Liver (tissue), 9 donors: ENCODE data around the gene TIAM2. TPM values are rescaled to one million over a fixed set of nuclear protein-coding genes. Genes with fewer than 3 reads are reported as not detected.

Experiments used
- DNase-seq: peaks from one replicate; pipeline ENCODE4 v3.0.0-alpha.2; 2017; ENCODE audit warnings: low spot score
- H3K27ac ChIP-seq, 2 donors: one replicate each; pipeline ENCODE4 v1.7.0; 2013; ENCODE audit warnings: inconsistent platforms in 2 of 2, low read length in 2 of 2, control low read depth in 1 of 2, low read depth in 1 of 2, mild to moderate bottlenecking in 1 of 2
- H3K27me3 ChIP-seq, 4 donors: one replicate each; pipeline versions ENCODE4 v1.6.1 to v1.7.0; 2013; ENCODE audit warnings: low read length in 3 of 4, inconsistent platforms in 1 of 4, mild to moderate bottlenecking in 1 of 4, moderate library complexity in 1 of 4; ENCODE audit not compliant: control insufficient read depth in 4 of 4, insufficient read depth in 4 of 4
- H3K36me3 ChIP-seq, 4 donors: one replicate each; pipeline versions ENCODE4 v1.6.1 to v1.7.0; 2013; ENCODE audit warnings: low read length in 3 of 4, mild to moderate bottlenecking in 3 of 4, low read depth in 1 of 4, moderate library complexity in 1 of 4; ENCODE audit not compliant: control insufficient read depth in 4 of 4, insufficient read depth in 3 of 4
- H3K4me1 ChIP-seq, 4 donors: one replicate each; pipeline versions ENCODE4 v1.6.1 to v1.7.0; 2013; ENCODE audit warnings: low read length in 3 of 4, mild to moderate bottlenecking in 3 of 4, moderate library complexity in 1 of 4; ENCODE audit not compliant: control insufficient read depth in 4 of 4, insufficient read depth in 4 of 4
- H3K4me3 ChIP-seq, 3 donors: one replicate each; pipeline versions ENCODE4 v1.6.1 to v1.7.0; 2013; ENCODE audit warnings: low read length in 3 of 3, control low read depth in 1 of 3, low read depth in 1 of 3, mild to moderate bottlenecking in 1 of 3
- H3K9ac ChIP-seq, 2 donors: one replicate each; pipeline ENCODE4 v1.7.0; 2013; ENCODE audit warnings: low read length in 2 of 2, mild to moderate bottlenecking in 2 of 2, moderate library complexity in 2 of 2, control low read depth in 1 of 2, low read depth in 1 of 2
- H3K9me3 ChIP-seq, 4 donors: one replicate each; pipeline versions ENCODE4 v1.6.1 to v1.7.0; 2013; ENCODE audit warnings: low read length in 3 of 4; ENCODE audit not compliant: control insufficient read depth in 4 of 4
- FOXA1 ChIP-seq: IDR thresholded peaks from 2 replicates; pipeline ENCODE4 v1.6.1; 2016; ENCODE audit warnings: antibody characterized with exemption
- HNF4G ChIP-seq: IDR thresholded peaks from 2 replicates; pipeline ENCODE4 v1.6.1; 2016; ENCODE audit warnings: antibody characterized with exemption
- JUND ChIP-seq, 2 donors: IDR thresholded peaks; 2 replicates each; pipeline ENCODE4 v1.6.1; 2016; ENCODE audit warnings: antibody characterized with exemption in 2 of 2
- NR2F2 ChIP-seq: IDR thresholded peaks from 2 replicates; pipeline ENCODE4 v1.6.1; 2016; ENCODE audit warnings: antibody characterized with exemption
- RAD21 ChIP-seq, 2 donors: IDR thresholded peaks; 2 replicates each; pipeline ENCODE4 v1.6.1; 2016; ENCODE audit warnings: antibody characterized with exemption in 2 of 2, mild to moderate bottlenecking in 2 of 2
- RXRA ChIP-seq, 2 donors: IDR thresholded peaks; 2 replicates each; pipeline ENCODE4 v1.6.1; 2017 to 2018; ENCODE audit warnings: antibody characterized with exemption in 2 of 2, mild to moderate bottlenecking in 1 of 2
- SP1 ChIP-seq: IDR thresholded peaks from 2 replicates; pipeline ENCODE4 v1.6.1; 2018; ENCODE audit warnings: antibody characterized with exemption, mild to moderate bottlenecking
- TAF1 ChIP-seq: conservative IDR thresholded peaks from 2 replicates; pipeline ENCODE4 v1.6.1; 2016; ENCODE audit warnings: antibody characterized with exemption, mild to moderate bottlenecking
- YY1 ChIP-seq: IDR thresholded peaks from 2 replicates; pipeline ENCODE4 v1.6.1; 2016; ENCODE audit warnings: antibody characterized with exemption, mild to moderate bottlenecking
- WGBS: extraction: QIAGEN DNeasy Blood & Tissue Kit; methylation state at CpG from one replicate; pipeline ENCODE4 v1.1.7; 2013; 5-methylcytosine and 5-hydroxymethylcytosine counted together
- polyA plus RNA-seq, 2 donors: library from polyadenylated mRNA; stranded (reverse) in 1 of 2; unstranded in 1 of 2; fragments of 200-250 nt in 1 of 2; fragments of >200 nt in 1 of 2; fragmentation: Nextera tagmentation in 1 of 2; extraction: Ambion mirVana in 1 of 2; gene quantifications; one replicate each; pipeline versions ENCODE4 v1.2.1 to v1.2.3, GENCODE V29; 2013 to 2015
- total RNA-seq, 2 donors: library from RNA; depleted of rRNA; stranded (reverse); fragments of >200 nt; gene quantifications; one replicate each; pipeline ENCODE4 v1.2.3, GENCODE V29; 2014
- TF ChIP-seq, protein P1 (sequence below): fragments of 150-350 bp; IDR thresholded peaks from 2 replicates; pipeline ENCODE4 v1.5.1; 2017; ENCODE audit warnings: improper control_type of control experiment, low read depth, low read length; ENCODE audit not compliant: missing input control
- TF ChIP-seq, protein P2 (sequence below): IDR thresholded peaks from 2 replicates; pipeline ENCODE4 v1.6.1; 2016; ENCODE audit warnings: antibody characterized with exemption
- TF ChIP-seq, protein P3 (sequence below): IDR thresholded peaks from 2 replicates; pipeline ENCODE4 v1.6.1; 2016; ENCODE audit warnings: antibody characterized with exemption
- TF ChIP-seq, protein P4 (sequence below): IDR thresholded peaks from 2 replicates; pipeline ENCODE4 v1.6.1; 2016; ENCODE audit warnings: antibody characterized with exemption, mild to moderate bottlenecking
- donor health status: healthy.
- donor health status: healthy.
- donor health status: healthy.
- donor health status: healthy.
- donor health status: healthy.

TIAM2 gene
- total and polyA plus RNA-seq, 4 donors: 0.62 to 3.7 (median 2.4) TPM

DNA sequence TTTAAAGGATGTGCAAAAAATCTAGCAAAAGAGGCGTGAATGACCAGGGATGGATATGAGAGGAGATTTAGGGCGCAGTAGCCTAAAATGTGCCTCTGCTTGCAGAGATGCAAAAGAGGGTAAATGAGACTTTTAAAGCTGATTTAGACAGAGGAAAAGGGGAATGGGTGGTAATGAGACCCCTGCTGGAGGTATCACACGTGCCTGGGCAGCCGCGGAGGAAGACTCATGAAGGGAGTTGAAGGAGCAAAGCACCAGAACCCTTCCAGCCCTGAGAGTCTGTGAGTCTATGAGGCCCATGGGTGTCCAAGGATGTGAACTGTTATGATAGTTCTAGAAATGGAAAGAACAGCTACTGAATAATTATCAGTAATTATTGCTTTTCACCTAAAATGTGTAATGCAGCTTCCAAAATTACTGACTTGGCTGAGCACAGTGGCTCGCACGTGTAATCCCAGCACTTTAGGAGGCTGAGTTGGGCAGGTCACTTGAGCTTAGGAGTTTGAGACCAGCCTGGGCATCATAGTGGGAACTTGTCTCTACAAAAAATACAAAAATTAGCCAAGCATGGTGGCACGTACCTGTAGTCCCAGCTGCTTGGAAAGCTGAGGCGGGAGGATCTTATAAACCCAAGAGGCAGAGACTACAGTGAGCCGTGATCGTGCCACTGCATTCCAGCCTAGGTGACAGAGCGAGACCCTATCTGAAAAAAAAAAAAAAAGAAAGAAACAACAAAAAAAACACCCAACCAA, 38.2 kb upstream of the TIAM2 start:
- no peaks in the 10 kb centered on the region for H3K9me3 ChIP-seq
- WGBS: 90% methylated on average over 12 of the region's 12 CpGs
- no peaks in the 10 kb centered on the region for H3K36me3 ChIP-seq
- no peaks in the 10 kb centered on the region for H3K27me3 ChIP-seq
- H3K4me1 ChIP-seq: no peaks in the 10 kb centered on the region
- H3K27ac ChIP-seq: no peak overlapping the region
- no peak overlapping the region for H3K4me3 ChIP-seq
- DNase-seq: no peak
- TF ChIP-seq SP1: no peak
- no peak for TF ChIP-seq TAF1
- TF ChIP-seq, protein P1, sequence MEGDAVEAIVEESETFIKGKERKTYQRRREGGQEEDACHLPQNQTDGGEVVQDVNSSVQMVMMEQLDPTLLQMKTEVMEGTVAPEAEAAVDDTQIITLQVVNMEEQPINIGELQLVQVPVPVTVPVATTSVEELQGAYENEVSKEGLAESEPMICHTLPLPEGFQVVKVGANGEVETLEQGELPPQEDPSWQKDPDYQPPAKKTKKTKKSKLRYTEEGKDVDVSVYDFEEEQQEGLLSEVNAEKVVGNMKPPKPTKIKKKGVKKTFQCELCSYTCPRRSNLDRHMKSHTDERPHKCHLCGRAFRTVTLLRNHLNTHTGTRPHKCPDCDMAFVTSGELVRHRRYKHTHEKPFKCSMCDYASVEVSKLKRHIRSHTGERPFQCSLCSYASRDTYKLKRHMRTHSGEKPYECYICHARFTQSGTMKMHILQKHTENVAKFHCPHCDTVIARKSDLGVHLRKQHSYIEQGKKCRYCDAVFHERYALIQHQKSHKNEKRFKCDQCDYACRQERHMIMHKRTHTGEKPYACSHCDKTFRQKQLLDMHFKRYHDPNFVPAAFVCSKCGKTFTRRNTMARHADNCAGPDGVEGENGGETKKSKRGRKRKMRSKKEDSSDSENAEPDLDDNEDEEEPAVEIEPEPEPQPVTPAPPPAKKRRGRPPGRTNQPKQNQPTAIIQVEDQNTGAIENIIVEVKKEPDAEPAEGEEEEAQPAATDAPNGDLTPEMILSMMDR: no peak
- TF ChIP-seq HNF4G: no peak
- TF ChIP-seq RAD21 (IDR thresholded peaks at IDR 0.05): no peak
- TF ChIP-seq RXRA (IDR thresholded peaks at IDR 0.05): no peak
- TF ChIP-seq NR2F2: no peak
- TF ChIP-seq, protein P2, sequence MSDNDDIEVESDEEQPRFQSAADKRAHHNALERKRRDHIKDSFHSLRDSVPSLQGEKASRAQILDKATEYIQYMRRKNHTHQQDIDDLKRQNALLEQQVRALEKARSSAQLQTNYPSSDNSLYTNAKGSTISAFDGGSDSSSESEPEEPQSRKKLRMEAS: no peak
- no peak overlapping the region for H3K9ac ChIP-seq

DNA sequence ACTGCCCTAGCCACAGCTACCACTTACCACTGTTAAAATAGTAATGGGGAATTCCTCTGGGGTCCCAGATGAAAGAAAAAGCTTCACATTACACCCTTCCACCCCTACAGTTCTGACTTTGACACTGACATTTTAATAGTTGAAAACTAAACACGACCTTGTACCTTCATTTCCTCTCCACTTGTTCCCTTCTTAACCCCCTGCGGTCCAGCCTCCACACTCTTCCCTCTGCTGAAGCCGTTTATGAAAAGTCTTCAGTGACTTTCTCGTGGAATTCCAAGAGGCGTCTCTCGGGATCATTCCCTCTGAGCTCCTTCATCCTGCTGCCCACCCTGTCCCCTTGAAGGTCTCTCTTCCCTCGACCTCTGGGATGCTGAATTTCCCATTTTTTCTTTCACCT, 36.6 kb upstream of the TIAM2 start:
- DNase-seq: no peak
- Histone ChIP-seq H3K27me3 (no peaks in the 10 kb centered on the region), H3K36me3 (no peaks in the 10 kb centered on the region), H3K4me1 (no peaks in the 10 kb centered on the region), H3K9ac (no peak overlapping the region), H3K27ac (no peak overlapping the region), H3K4me3 (no peak overlapping the region), H3K9me3 (no peaks in the 10 kb centered on the region)
- WGBS: 82% methylated on average over 7 of the region's 7 CpGs
- TF ChIP-seq RAD21 (IDR thresholded peaks at IDR 0.05) (no peak), JUND (IDR thresholded peaks at IDR 0.05) (no peak), NR2F2 (no peak), FOXA1 (no peak), YY1 (no peak), SP1 (no peak), HNF4G (no peak), RXRA (IDR thresholded peaks at IDR 0.05) (no peak)
- TF ChIP-seq, protein P2: no peak
- TF ChIP-seq, protein P3, sequence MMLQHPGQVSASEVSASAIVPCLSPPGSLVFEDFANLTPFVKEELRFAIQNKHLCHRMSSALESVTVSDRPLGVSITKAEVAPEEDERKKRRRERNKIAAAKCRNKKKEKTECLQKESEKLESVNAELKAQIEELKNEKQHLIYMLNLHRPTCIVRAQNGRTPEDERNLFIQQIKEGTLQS: no peak
- TF ChIP-seq, protein P4, sequence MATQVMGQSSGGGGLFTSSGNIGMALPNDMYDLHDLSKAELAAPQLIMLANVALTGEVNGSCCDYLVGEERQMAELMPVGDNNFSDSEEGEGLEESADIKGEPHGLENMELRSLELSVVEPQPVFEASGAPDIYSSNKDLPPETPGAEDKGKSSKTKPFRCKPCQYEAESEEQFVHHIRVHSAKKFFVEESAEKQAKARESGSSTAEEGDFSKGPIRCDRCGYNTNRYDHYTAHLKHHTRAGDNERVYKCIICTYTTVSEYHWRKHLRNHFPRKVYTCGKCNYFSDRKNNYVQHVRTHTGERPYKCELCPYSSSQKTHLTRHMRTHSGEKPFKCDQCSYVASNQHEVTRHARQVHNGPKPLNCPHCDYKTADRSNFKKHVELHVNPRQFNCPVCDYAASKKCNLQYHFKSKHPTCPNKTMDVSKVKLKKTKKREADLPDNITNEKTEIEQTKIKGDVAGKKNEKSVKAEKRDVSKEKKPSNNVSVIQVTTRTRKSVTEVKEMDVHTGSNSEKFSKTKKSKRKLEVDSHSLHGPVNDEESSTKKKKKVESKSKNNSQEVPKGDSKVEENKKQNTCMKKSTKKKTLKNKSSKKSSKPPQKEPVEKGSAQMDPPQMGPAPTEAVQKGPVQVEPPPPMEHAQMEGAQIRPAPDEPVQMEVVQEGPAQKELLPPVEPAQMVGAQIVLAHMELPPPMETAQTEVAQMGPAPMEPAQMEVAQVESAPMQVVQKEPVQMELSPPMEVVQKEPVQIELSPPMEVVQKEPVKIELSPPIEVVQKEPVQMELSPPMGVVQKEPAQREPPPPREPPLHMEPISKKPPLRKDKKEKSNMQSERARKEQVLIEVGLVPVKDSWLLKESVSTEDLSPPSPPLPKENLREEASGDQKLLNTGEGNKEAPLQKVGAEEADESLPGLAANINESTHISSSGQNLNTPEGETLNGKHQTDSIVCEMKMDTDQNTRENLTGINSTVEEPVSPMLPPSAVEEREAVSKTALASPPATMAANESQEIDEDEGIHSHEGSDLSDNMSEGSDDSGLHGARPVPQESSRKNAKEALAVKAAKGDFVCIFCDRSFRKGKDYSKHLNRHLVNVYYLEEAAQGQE: no peak
